ENCODE results near the gene ASNSD1.
A peak's percentile ranks its signal among the peaks of the same experiment; 100 is the strongest.

Gene ASNSD1

GRCh38 chr2:189623049-189623448, 38.2 kb upstream of the ASNSD1 start:
- TF ChIP-seq CTCF (conservative IDR thresholded peaks at IDR 0.05; ENCODE audit: low read depth, low read length): no peak
- DNase-seq (ENCODE audit: low read depth): no peak

GRCh38 chr2:189624648-189625355, 36.5 kb upstream of the ASNSD1 start:
- H3K4me3 ChIP-seq (ENCODE audit: low read depth, low read length): no peak overlapping the region
- DNase-seq (ENCODE audit: low read depth): no peak
- TF ChIP-seq CTCF (conservative IDR thresholded peaks at IDR 0.05; ENCODE audit: low read depth, low read length): no peak

More at GRCh38 chr2:189623049-189623448, 38.2 kb upstream of the ASNSD1 start:
- no peak overlapping the region for H3K4me3 ChIP-seq (ENCODE audit: low read depth, low read length)

- no peak for TF ChIP-seq CTCF (conservative IDR thresholded peaks at IDR 0.05; ENCODE audit: low read depth, low read length)
- no peak for DNase-seq (ENCODE audit: low read depth)
- H3K4me3 ChIP-seq (ENCODE audit: low read depth, low read length): no peak overlapping the region
These were observed 35.6 kb upstream of the ASNSD1 start for GRCh38 chr2:189625636-189626035.

- no peak for TF ChIP-seq CTCF (conservative IDR thresholded peaks at IDR 0.05; ENCODE audit: low read depth, low read length)
- no peak overlapping the region for H3K4me3 ChIP-seq (ENCODE audit: low read depth, low read length)
- DNase-seq (ENCODE audit: low read depth): no peak
These were observed 33.5 kb upstream of the ASNSD1 start for GRCh38 chr2:189627789-189628188.

- peak; percentile 71 for DNase-seq (ENCODE audit: low read depth)
- no peak overlapping the region for H3K4me3 ChIP-seq (ENCODE audit: low read depth, low read length)
- peak; percentile 38 for TF ChIP-seq CTCF (conservative IDR thresholded peaks at IDR 0.05; ENCODE audit: low read depth, low read length)
These were observed 32.3 kb upstream of the ASNSD1 start for GRCh38 chr2:189628817-189629530.

GRCh38 chr2:189629531-189630453, 31.5 kb upstream of the ASNSD1 start:
- TF ChIP-seq CTCF (conservative IDR thresholded peaks at IDR 0.05; ENCODE audit: low read depth, low read length): no peak
- no peak overlapping the region for H3K4me3 ChIP-seq (ENCODE audit: low read depth, low read length)
- DNase-seq (ENCODE audit: low read depth): peak; percentile 86
